ENCODE data around the gene IL6ST.

Gene IL6ST

GRCh38 chr5:55917402-55918086, 77.2 kb downstream of the IL6ST start:
- DNase-seq = no peak

- no peak for DNase-seq
Observed at GRCh38 chr5:55916986-55917385, 77.8 kb downstream of the IL6ST start.

GRCh38 chr5:55915783-55916182, 79.0 kb downstream of the IL6ST start:
- no peak for DNase-seq

- no peak for DNase-seq
Observed at GRCh38 chr5:55914971-55915370, 79.8 kb downstream of the IL6ST start.

GRCh38 chr5:55913466-55914413, 81.0 kb downstream of the IL6ST start:
- DNase-seq = no peak

- no peak for DNase-seq
Observed at GRCh38 chr5:55911784-55912653, 82.7 kb downstream of the IL6ST start.

GRCh38 chr5:55908804-55909203, 86.0 kb downstream of the IL6ST start:
- DNase-seq = no peak

GRCh38 chr5:55907927-55908326, 86.8 kb downstream of the IL6ST start:
- DNase-seq = no peak

GRCh38 chr5:55905251-55905650, 89.5 kb downstream of the IL6ST start:
- DNase-seq = no peak

- no peak for DNase-seq
Observed at GRCh38 chr5:55904152-55904551, 90.6 kb downstream of the IL6ST start.

GRCh38 chr5:55903121-55903701, 91.6 kb downstream of the IL6ST start:
- DNase-seq = no peak

GRCh38 chr5:55902696-55903095, 92.1 kb downstream of the IL6ST start:
- no peak for DNase-seq

GRCh38 chr5:55900776-55901175, 94.0 kb downstream of the IL6ST start:
- no peak for DNase-seq

- no peak for DNase-seq
Observed at GRCh38 chr5:55900068-55900467, 94.7 kb downstream of the IL6ST start.

- no peak for DNase-seq
Observed at GRCh38 chr5:55899344-55899743, 95.4 kb downstream of the IL6ST start.

GRCh38 chr5:55897905-55898304, 96.9 kb downstream of the IL6ST start:
- DNase-seq = no peak

GRCh38 chr5:55897206-55897894, 97.4 kb downstream of the IL6ST start:
- DNase-seq = no peak

GRCh38 chr5:55896663-55897062, 98.1 kb downstream of the IL6ST start:
- DNase-seq = no peak

- no peak for DNase-seq
Observed at GRCh38 chr5:55896238-55896637, 98.5 kb downstream of the IL6ST start.

- no peak for DNase-seq
Observed at GRCh38 chr5:55895346-55895745, 99.4 kb downstream of the IL6ST start.

- DNase-seq = no peak
Observed at GRCh38 chr5:55894135-55894534, 100.6 kb downstream of the IL6ST start.

GRCh38 chr5:55892479-55892878, 102.3 kb downstream of the IL6ST start:
- no peak for DNase-seq

All from DMS79 (cell line).